CD4-positive, CD25-positive, alpha-beta regulatory T cell (primary cell): ENCODE measurements around the gene ATP10B. TPM values are rescaled to one million over a fixed set of nuclear protein-coding genes. Genes with fewer than 3 reads are reported as not detected.

Source experiments
- ATAC-seq, 2 donors: fragments of 150-1000 bp; cut with Tn5 transposase; one replicate each; pipeline ENCODE4 v1.10.0; 2021; ENCODE audit warnings: low read depth in 2 of 2, moderate number of reproducible peaks in 2 of 2, moderate library complexity in 1 of 2
- DNase-seq, 3 donors: peaks; one replicate each; pipeline versions ENCODE4 v3.0.0 to v3.0.0-alpha.2; 2012 to 2022; ENCODE audit warnings: mixed read lengths in 1 of 3
- H3K27ac ChIP-seq: one replicate; pipeline ENCODE4 v1.7.0; 2013; ENCODE audit warnings: mild to moderate bottlenecking, low read length; ENCODE audit not compliant: insufficient read depth, poor library complexity, severe bottlenecking
- H3K27me3 ChIP-seq: one replicate; pipeline ENCODE4 v1.7.0; 2013; ENCODE audit warnings: low read length; ENCODE audit not compliant: control insufficient read depth, insufficient read depth
- H3K36me3 ChIP-seq: one replicate; pipeline ENCODE4 v1.7.0; 2013; ENCODE audit warnings: mild to moderate bottlenecking, low read length, moderate library complexity; ENCODE audit not compliant: control insufficient read depth, insufficient read depth
- H3K4me1 ChIP-seq: 2 replicates; pipeline ENCODE4 v1.7.0; 2013; ENCODE audit warnings: mild to moderate bottlenecking, low read length; ENCODE audit not compliant: insufficient read depth, control insufficient read depth, poor library complexity, severe bottlenecking
- H3K4me3 ChIP-seq: one replicate; pipeline ENCODE4 v1.7.0; 2013; ENCODE audit warnings: low read depth, mild to moderate bottlenecking, low read length, moderate library complexity
- H3K9me3 ChIP-seq, 2 experiments: 1 replicate in 1 of 2; 2 replicates in 1 of 2; pipeline ENCODE4 v1.7.0; 2013; ENCODE audit warnings: low read length in 2 of 2, mild to moderate bottlenecking in 1 of 2, moderate library complexity in 1 of 2; ENCODE audit not compliant: control insufficient read depth in 2 of 2
- H3K27ac Mint-ChIP-seq, 3 donors: one replicate each; pipeline ENCODE4 v1.8.0; 2020 to 2022; ENCODE audit warnings: mild to moderate bottlenecking in 3 of 3, mixed read lengths in 3 of 3, moderate library complexity in 2 of 3
- H3K27me3 Mint-ChIP-seq: one replicate; pipeline ENCODE4 v1.8.0; 2022; ENCODE audit warnings: mild to moderate bottlenecking, mixed read lengths
- H3K36me3 Mint-ChIP-seq: one replicate; pipeline ENCODE4 v1.8.0; 2020; ENCODE audit warnings: mixed read lengths
- H3K4me1 Mint-ChIP-seq, 4 donors: one replicate each; pipeline ENCODE4 v1.8.0; 2020 to 2022; ENCODE audit warnings: mixed read lengths in 4 of 4, mild to moderate bottlenecking in 1 of 4
- H3K4me3 Mint-ChIP-seq, 4 donors: one replicate each; pipeline ENCODE4 v1.8.0; 2020 to 2022; ENCODE audit warnings: mild to moderate bottlenecking in 4 of 4, mixed read lengths in 4 of 4, moderate library complexity in 3 of 4
- H3K9me3 Mint-ChIP-seq, 7 donors: one replicate each; pipeline ENCODE4 v1.8.0; 2020 to 2022; ENCODE audit warnings: mixed read lengths in 7 of 7, mild to moderate bottlenecking in 3 of 7, moderate library complexity in 2 of 7
- polyA plus RNA-seq, 4 donors: library from polyadenylated mRNA; unstranded; fragments of 300-500 nt; fragmentation: Illumina TruSeq; gene quantifications; one replicate each; pipeline ENCODE4 v1.2.3, GENCODE V29; 2021
- total RNA-seq: library from RNA; stranded (reverse); gene quantifications from one replicate; pipeline ENCODE4 v1.2.3, GENCODE V29; 2022

ATP10B gene
- total and polyA plus RNA-seq, 5 donors from 2014 or later = not detected

DNA sequence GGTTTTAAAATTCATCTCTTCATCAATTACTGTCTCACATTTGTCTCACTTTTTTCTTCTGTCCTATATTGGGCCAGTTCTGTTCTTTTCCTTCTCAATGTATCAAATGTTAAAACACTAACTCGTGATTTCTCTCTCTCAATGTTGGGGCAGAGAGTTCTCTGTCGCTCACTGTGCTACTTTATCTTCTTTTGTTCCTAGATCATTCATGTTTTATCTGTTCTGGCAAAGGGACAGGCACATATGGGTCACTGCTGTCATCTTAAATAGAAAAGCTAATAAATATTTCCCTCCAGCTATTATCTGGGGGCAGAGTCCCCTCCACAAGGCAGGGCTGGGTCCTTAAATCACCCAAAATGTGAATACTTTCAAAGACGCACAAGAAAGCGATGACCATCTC lies 216.3 kb downstream of the ATP10B start:
- no peaks in the 10 kb centered on the region for H3K36me3 Mint-ChIP-seq
- H3K27me3 Mint-ChIP-seq = peaks cover 4% of the 10 kb centered on the region
- H3K27ac Mint-ChIP-seq = no peak overlapping the region
- ATAC-seq = no peak
- no peak overlapping the region for H3K4me3 ChIP-seq
- no peak for DNase-seq
- H3K36me3 ChIP-seq = no peaks in the 10 kb centered on the region
- H3K9me3 ChIP-seq = no peaks in the 10 kb centered on the region
- H3K4me1 ChIP-seq = no peaks in the 10 kb centered on the region
- no peak overlapping the region for H3K27ac ChIP-seq
- H3K4me1 Mint-ChIP-seq = no peaks in the 10 kb centered on the region
- no peaks in the 10 kb centered on the region for H3K27me3 ChIP-seq
- H3K9me3 Mint-ChIP-seq = peaks cover 0 to 7% (median 0%) of the 10 kb centered on the region in 7 donors
- H3K4me3 Mint-ChIP-seq = no peak overlapping the region

DNA sequence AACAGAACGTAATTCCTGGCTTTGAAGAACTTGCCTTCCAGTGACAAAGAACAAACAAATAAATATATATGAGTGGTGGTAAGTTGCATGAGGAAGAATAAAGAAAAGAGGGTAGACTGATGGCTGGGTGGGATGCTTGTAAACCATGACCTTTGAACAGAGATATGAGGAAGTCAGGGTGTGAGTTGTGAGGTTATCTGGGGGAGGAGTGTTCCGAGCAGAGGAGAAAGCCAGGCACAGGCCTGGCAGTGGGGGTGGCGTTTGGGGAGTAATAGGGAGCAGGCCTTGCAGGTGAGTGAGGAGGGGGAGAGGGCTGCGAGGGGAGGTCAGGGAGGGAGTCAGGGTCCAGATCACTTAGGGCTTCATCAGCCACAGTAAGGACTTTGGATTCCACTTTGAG lies 217.0 kb downstream of the ATP10B start:
- Histone ChIP-seq H3K36me3 (no peaks in the 10 kb centered on the region), H3K9me3 (no peaks in the 10 kb centered on the region), H3K4me1 (no peaks in the 10 kb centered on the region), H3K27ac (no peak overlapping the region), H3K27me3 (no peaks in the 10 kb centered on the region), H3K4me3 (no peak overlapping the region)
- Mint-ChIP-seq H3K36me3 (no peaks in the 10 kb centered on the region), H3K4me1 (no peaks in the 10 kb centered on the region), H3K9me3 (peaks cover 0 to 7% (median 0%) of the 10 kb centered on the region in 7 donors), H3K27me3 (peaks cover 4% of the 10 kb centered on the region), H3K4me3 (no peak overlapping the region), H3K27ac (no peak overlapping the region)
- DNase-seq = no peak
- no peak for ATAC-seq

DNA sequence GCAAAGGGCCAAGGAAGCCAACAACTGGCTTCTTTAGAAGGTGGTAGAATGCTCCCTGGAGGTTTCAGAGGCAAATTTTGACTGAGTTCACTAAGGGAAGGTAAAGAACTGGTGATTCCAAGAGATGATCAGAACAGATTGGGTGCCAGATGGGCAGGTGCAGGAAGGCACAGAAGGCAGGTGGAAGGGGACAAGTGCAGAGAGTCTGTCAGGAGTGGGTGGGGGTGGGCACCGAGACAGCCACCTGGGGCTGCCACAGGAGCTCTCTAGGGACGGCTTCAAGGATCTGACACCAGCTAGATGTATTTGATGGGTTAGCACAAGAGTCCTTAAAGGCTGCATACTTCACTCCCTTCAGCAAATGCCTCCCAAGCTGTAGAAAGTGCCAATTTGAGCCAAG lies 223.0 kb downstream of the ATP10B start:
- ATAC-seq (no peak), DNase-seq (no peak)
- H3K27me3 Mint-ChIP-seq = peaks cover 11% of the 10 kb centered on the region
- H3K27ac ChIP-seq = no peak overlapping the region
- no peak overlapping the region for H3K4me3 Mint-ChIP-seq
- H3K9me3 ChIP-seq = no peaks in the 10 kb centered on the region
- no peaks in the 10 kb centered on the region for H3K27me3 ChIP-seq
- no peaks in the 10 kb centered on the region for H3K4me1 Mint-ChIP-seq
- no peak overlapping the region for H3K27ac Mint-ChIP-seq
- no peaks in the 10 kb centered on the region for H3K36me3 Mint-ChIP-seq
- H3K36me3 ChIP-seq = no peaks in the 10 kb centered on the region
- peaks cover 0 to 4% (median 0%) of the 10 kb centered on the region in 7 donors for H3K9me3 Mint-ChIP-seq
- no peak overlapping the region for H3K4me3 ChIP-seq
- H3K4me1 ChIP-seq = no peaks in the 10 kb centered on the region

DNA sequence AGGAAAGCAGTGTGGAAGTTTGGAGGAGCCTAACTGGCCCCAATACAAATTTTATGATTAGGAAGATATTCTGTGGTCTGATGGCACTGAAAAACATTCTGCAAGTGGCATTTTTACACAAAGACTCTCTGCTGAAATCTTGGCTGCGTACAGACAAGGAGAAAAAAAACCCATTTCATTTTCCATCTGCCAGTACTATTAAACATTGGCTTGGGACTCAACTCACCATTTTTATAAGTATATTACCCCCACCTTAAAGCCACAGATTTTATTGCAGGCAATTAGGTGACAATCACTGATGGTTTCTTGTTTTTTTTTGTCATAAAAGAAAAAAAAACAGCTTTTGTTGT lies 223.4 kb downstream of the ATP10B start:
- DNase-seq (no peak), ATAC-seq (no peak)
- no peaks in the 10 kb centered on the region for H3K4me1 ChIP-seq
- peaks cover 0 to 4% (median 0%) of the 10 kb centered on the region in 7 donors for H3K9me3 Mint-ChIP-seq
- H3K4me3 Mint-ChIP-seq = no peak overlapping the region
- no peak overlapping the region for H3K27ac ChIP-seq
- H3K9me3 ChIP-seq = no peaks in the 10 kb centered on the region
- H3K4me3 ChIP-seq = no peak overlapping the region
- H3K27ac Mint-ChIP-seq = no peak overlapping the region
- no peaks in the 10 kb centered on the region for H3K36me3 Mint-ChIP-seq
- peaks cover 11% of the 10 kb centered on the region for H3K27me3 Mint-ChIP-seq
- no peaks in the 10 kb centered on the region for H3K36me3 ChIP-seq
- no peaks in the 10 kb centered on the region for H3K27me3 ChIP-seq
- H3K4me1 Mint-ChIP-seq = no peaks in the 10 kb centered on the region

DNA sequence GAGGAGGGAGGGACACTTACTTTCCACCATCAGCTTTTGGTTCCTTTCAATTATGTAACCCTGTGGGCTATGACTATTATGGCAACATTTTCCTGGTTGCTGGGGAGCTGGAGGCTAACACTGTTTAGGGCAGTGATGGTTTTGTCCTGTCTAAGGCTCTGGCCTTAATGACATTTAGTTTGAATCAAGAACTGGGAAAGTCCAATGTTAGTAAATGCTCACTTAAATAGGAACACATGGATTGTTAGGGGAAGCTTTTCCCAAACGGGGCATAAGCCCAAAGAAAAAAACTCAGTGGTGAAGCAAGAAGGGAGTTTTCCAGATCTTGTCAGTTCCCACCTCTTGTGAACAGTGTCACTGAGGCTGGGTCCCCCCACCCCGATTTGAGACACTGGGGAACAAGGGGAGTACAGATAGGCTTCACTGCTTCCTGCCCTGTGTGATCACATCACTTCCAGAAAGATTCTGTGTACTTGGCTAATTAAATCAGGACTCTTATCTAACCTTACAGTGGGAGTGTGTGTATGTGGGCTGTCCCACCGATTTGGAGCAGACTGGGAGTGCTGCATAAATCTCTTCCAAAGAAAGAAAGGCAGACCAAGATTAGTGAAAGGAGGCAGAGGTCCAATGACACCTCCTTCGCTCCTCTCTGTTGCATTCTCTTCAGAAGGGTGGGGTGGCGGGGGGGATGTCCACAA lies 223.9 kb downstream of the ATP10B start:
- H3K36me3 Mint-ChIP-seq = no peaks in the 10 kb centered on the region
- Histone ChIP-seq H3K9me3 (no peaks in the 10 kb centered on the region), H3K4me1 (no peaks in the 10 kb centered on the region), H3K27ac (no peak overlapping the region), H3K27me3 (no peaks in the 10 kb centered on the region), H3K4me3 (no peak overlapping the region), H3K36me3 (no peaks in the 10 kb centered on the region)
- H3K27ac Mint-ChIP-seq = no peak overlapping the region
- ATAC-seq = no peak
- H3K4me1 Mint-ChIP-seq = no peaks in the 10 kb centered on the region
- no peak overlapping the region for H3K4me3 Mint-ChIP-seq
- H3K27me3 Mint-ChIP-seq = peaks cover 11% of the 10 kb centered on the region
- DNase-seq = no peak
- peaks cover 0 to 4% (median 0%) of the 10 kb centered on the region in 7 donors for H3K9me3 Mint-ChIP-seq

DNA sequence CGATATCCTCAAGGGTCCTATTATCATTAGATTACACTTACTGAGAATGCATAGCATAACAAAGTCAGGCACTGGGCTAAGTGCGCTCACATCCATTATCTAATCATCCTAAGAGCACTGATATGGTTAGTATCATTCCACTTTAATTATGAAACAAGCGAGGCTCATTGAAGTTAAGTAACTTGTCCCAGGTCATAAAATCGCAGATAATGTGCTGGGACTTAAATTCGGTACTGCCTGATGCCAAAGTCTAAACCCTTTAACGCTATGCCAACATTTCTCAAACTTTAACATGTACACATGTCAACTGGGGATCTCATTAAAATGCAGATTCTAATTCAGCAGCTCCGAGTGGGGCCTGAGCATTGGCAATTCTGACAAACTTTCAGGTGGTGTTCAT lies 225.7 kb downstream of the ATP10B start:
- H3K27me3 ChIP-seq = no peaks in the 10 kb centered on the region
- no peak overlapping the region for H3K4me3 ChIP-seq
- H3K36me3 ChIP-seq = no peaks in the 10 kb centered on the region
- H3K4me3 Mint-ChIP-seq = no peak overlapping the region
- peaks cover 11% of the 10 kb centered on the region for H3K27me3 Mint-ChIP-seq
- no peak overlapping the region for H3K27ac ChIP-seq
- no peaks in the 10 kb centered on the region for H3K4me1 ChIP-seq
- DNase-seq = no peak
- H3K9me3 Mint-ChIP-seq = peaks cover 0 to 2% (median 0%) of the 10 kb centered on the region in 7 donors
- ATAC-seq = no peak
- no peaks in the 10 kb centered on the region for H3K36me3 Mint-ChIP-seq
- H3K27ac Mint-ChIP-seq = no peak overlapping the region
- no peaks in the 10 kb centered on the region for H3K4me1 Mint-ChIP-seq
- H3K9me3 ChIP-seq = no peaks in the 10 kb centered on the region

DNA sequence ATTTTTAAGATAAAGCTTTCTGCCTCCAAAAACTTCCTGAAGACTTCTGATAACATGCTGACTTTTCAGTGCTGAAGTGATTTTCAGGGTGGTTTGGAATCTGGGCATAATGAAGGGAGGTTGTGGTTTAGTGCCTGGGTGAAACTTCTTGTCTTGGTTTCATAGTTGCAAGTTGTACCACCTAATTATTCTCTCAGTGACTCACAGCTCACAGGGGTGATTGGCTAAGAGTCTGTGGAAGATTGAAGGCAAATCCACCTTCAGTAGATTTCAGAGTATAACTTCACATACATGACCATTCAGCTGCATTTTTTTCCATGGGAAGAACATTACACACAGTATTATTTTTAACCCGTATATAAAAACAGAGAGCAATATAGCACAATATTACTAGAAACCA lies 230.5 kb downstream of the ATP10B start:
- no peaks in the 10 kb centered on the region for H3K36me3 Mint-ChIP-seq
- H3K4me3 Mint-ChIP-seq = no peak overlapping the region
- no peak overlapping the region for H3K27ac Mint-ChIP-seq
- no peak for DNase-seq
- no peaks in the 10 kb centered on the region for H3K9me3 ChIP-seq
- no peaks in the 10 kb centered on the region for H3K27me3 ChIP-seq
- no peaks in the 10 kb centered on the region for H3K27me3 Mint-ChIP-seq
- peaks cover 0 to 2% (median 0%) of the 10 kb centered on the region in 7 donors for H3K9me3 Mint-ChIP-seq
- H3K27ac ChIP-seq = no peak overlapping the region
- H3K4me3 ChIP-seq = no peak overlapping the region
- H3K36me3 ChIP-seq = no peaks in the 10 kb centered on the region
- H3K4me1 Mint-ChIP-seq = no peaks in the 10 kb centered on the region
- ATAC-seq = no peak
- no peaks in the 10 kb centered on the region for H3K4me1 ChIP-seq

GRCh38 chr5:160620401-160620800 lies 231.6 kb downstream of the ATP10B start:
- no peak overlapping the region for H3K27ac ChIP-seq
- Mint-ChIP-seq H3K4me1 (no peaks in the 10 kb centered on the region), H3K4me3 (no peak overlapping the region), H3K27ac (no peak overlapping the region), H3K27me3 (no peaks in the 10 kb centered on the region), H3K36me3 (no peaks in the 10 kb centered on the region), H3K9me3 (peaks cover 0 to 2% (median 0%) of the 10 kb centered on the region in 7 donors)
- no peak overlapping the region for H3K4me3 ChIP-seq
- H3K27me3 ChIP-seq = no peaks in the 10 kb centered on the region
- DNase-seq (no peak), ATAC-seq (peak in 1 of 2 donors; percentile 8)
- no peaks in the 10 kb centered on the region for H3K4me1 ChIP-seq
- no peaks in the 10 kb centered on the region for H3K9me3 ChIP-seq
- no peaks in the 10 kb centered on the region for H3K36me3 ChIP-seq
